Naive thymus-derived CD8-positive, alpha-beta T cell (primary cell): ENCODE results near the gene HRH2. TPM values are rescaled to one million over a fixed set of nuclear protein-coding genes. Genes with fewer than 3 reads are reported as not detected.
A peak's percentile ranks its signal among the peaks of the same experiment; 100 is the strongest.
"Not testable (repeated sequence)": the region's sequence is repeated elsewhere in the genome, so short reads cannot be mapped to it uniquely, and the experiment has no call there.

Experiments used
- ATAC-seq, 2 donors: fragments of 150-1000 bp; cut with Tn5 transposase in 1 of 2; sonication (Bioruptor Pico), chemical (Tn5 transposase) in 1 of 2; 1 replicate in 1 of 2; 2 replicates in 1 of 2; pipeline ENCODE4 v1.10.0; 2021; ENCODE audit warnings: mild to moderate bottlenecking in 2 of 2, moderate library complexity in 2 of 2
- POLR2A ChIA-PET: fragments of 350-600 bp; sonication (Branson Sonifier 250); formaldehyde crosslinking; loops from one replicate; lab custom pipeline; 2021; ENCODE audit warnings: antibody characterized with exemption; lab: Charles Lee
- DNase-seq, 10 donors: peaks; one replicate each; pipeline versions ENCODE4 v3.0.0 to v3.0.0-alpha.2; 2020 to 2022
- H3K27ac Mint-ChIP-seq, 10 donors: one replicate each; pipeline ENCODE4 v1.8.0; 2020 to 2022; ENCODE audit warnings: mild to moderate bottlenecking in 10 of 10, mixed read lengths in 10 of 10, moderate library complexity in 4 of 10, inconsistent platforms in 1 of 10
- H3K27me3 Mint-ChIP-seq, 5 donors: one replicate each; pipeline ENCODE4 v1.8.0; 2021 to 2022; ENCODE audit warnings: mixed read lengths in 5 of 5
- H3K36me3 Mint-ChIP-seq, 3 donors: one replicate each; pipeline ENCODE4 v1.8.0; 2020 to 2022; ENCODE audit warnings: mixed read lengths in 3 of 3, mild to moderate bottlenecking in 2 of 3, inconsistent platforms in 1 of 3
- H3K4me1 Mint-ChIP-seq, 4 donors: one replicate each; pipeline ENCODE4 v1.8.0; 2021 to 2022; ENCODE audit warnings: mixed read lengths in 4 of 4
- H3K4me3 Mint-ChIP-seq, 10 donors: one replicate each; pipeline ENCODE4 v1.8.0; 2020 to 2022; ENCODE audit warnings: mild to moderate bottlenecking in 10 of 10, mixed read lengths in 10 of 10, moderate library complexity in 6 of 10, inconsistent platforms in 1 of 10
- H3K9me3 Mint-ChIP-seq, 9 donors: one replicate each; pipeline ENCODE4 v1.8.0; 2020 to 2022; ENCODE audit warnings: mixed read lengths in 9 of 9, mild to moderate bottlenecking in 3 of 9, inconsistent platforms in 1 of 9, moderate library complexity in 1 of 9
- polyA plus RNA-seq, 3 donors: library from polyadenylated mRNA; unstranded; fragments of 300-500 nt; fragmentation: Illumina TruSeq; gene quantifications; one replicate each; pipeline ENCODE4 v1.2.3, GENCODE V29; 2021
- total RNA-seq, 8 experiments: library from RNA in 2 of 8; stranded (reverse) in 2 of 8; gene quantifications; one replicate each; pipeline ENCODE4 v1.2.3 and lab custom pipeline; 2021 to 2026

Gene HRH2
- total and polyA plus RNA-seq, 5 experiments from 2014 or later = 2.0 to 8.6 (median 2.6) TPM

- peaks cover 34 to 84% (median 48%) of the 10 kb centered on the region in 5 donors for H3K27me3 Mint-ChIP-seq
- ATAC-seq (no peak), DNase-seq (no peak)
- H3K9me3 Mint-ChIP-seq = no peaks in the 10 kb centered on the region
- H3K4me1 Mint-ChIP-seq = no peaks in the 10 kb centered on the region
- no peak overlapping the region for H3K27ac Mint-ChIP-seq
- peaks cover 0 to 5% (median 5%) of the 10 kb centered on the region in 3 donors for H3K36me3 Mint-ChIP-seq
- no peak overlapping the region for H3K4me3 Mint-ChIP-seq
- POLR2A ChIA-PET = no interaction called here
Measured at GRCh38 chr5:175751369-175751768, 93.5 kb downstream of the HRH2 start.

- Mint-ChIP-seq H3K9me3 (no peaks in the 10 kb centered on the region), H3K27ac (peak overlapping the region in 1 of 10 donors; percentile 50), H3K4me3 (no peak overlapping the region), H3K27me3 (peaks cover 41 to 85% (median 55%) of the 10 kb centered on the region in 5 donors), H3K36me3 (peaks cover 0 to 10% (median 5%) of the 10 kb centered on the region in 3 donors), H3K4me1 (no peaks in the 10 kb centered on the region)
- ATAC-seq (no peak), DNase-seq (no peak)
- POLR2A ChIA-PET = no interaction called here
Measured at GRCh38 chr5:175752826-175753535, 95.1 kb downstream of the HRH2 start.

- Mint-ChIP-seq H3K36me3 (peaks cover 0 to 10% (median 5%) of the 10 kb centered on the region in 3 donors), H3K4me1 (no peaks in the 10 kb centered on the region), H3K9me3 (peaks cover 0 to 1% (median 0%) of the 10 kb centered on the region in 9 donors), H3K4me3 (no peak overlapping the region), H3K27ac (no peak overlapping the region), H3K27me3 (peaks cover 41 to 85% (median 56%) of the 10 kb centered on the region in 5 donors)
- no peak for DNase-seq
- POLR2A ChIA-PET = no interaction called here
- ATAC-seq = no peak
Measured at GRCh38 chr5:175753536-175754402, 95.9 kb downstream of the HRH2 start.

GRCh38 chr5:175759991-175760390 is 102.1 kb downstream of the HRH2 start:
- POLR2A ChIA-PET, DNase-seq, H3K27ac Mint-ChIP-seq, H3K4me1 Mint-ChIP-seq, ATAC-seq, H3K4me3 Mint-ChIP-seq: not testable (repeated sequence)
- Mint-ChIP-seq H3K27me3 (peaks cover 17 to 43% (median 39%) of the 10 kb centered on the region in 5 donors), H3K36me3 (peaks cover 4 to 13% (median 7%) of the 10 kb centered on the region in 3 donors), H3K9me3 (peaks cover 0 to 18% (median 6%) of the 10 kb centered on the region in 9 donors)

Other genes with a start within 250 kb of the HRH2 start
- not detected for gene DRD1, start 213.9 kb upstream of the HRH2 start, total RNA-seq
- gene DRD1, start 213.9 kb upstream of the HRH2 start, polyA plus RNA-seq = not detected
- gene SFXN1, start 179.5 kb upstream of the HRH2 start, total RNA-seq = 10 to 100 TPM; 76.3 to 93.0 TPM
- gene SFXN1, start 179.5 kb upstream of the HRH2 start, polyA plus RNA-seq = 10 to 100 TPM; 54.0 to 76.9 (median 57.4) TPM
- gene CPLX2, start 213.5 kb downstream of the HRH2 start, total RNA-seq = not detected
- gene CPLX2, start 213.5 kb downstream of the HRH2 start, polyA plus RNA-seq = not detected